K562 (cell line): ENCODE measurements around the gene SLC4A2. TPM values are rescaled to one million over a fixed set of nuclear protein-coding genes. Genes with fewer than 3 reads are reported as not detected.
A peak's percentile ranks its signal among the peaks of the same experiment; 100 is the strongest.

ENCODE experiments used
- ATAC-seq: fragments of 200-7000 bp; cut with Tn5 transposase; 3 replicates; pipeline ENCODE4 v1.9.1; 2020; ENCODE audit warnings: moderate library complexity
- BruUV-seq: library from RNA; stranded (reverse); fragments of 400-500 nt; replicated peaks from 2 replicates; lab custom pipeline; 2021; lab: Mats Ljungman, UMichigan
- CTCF ChIA-PET: fragments of 300-600 bp; formaldehyde crosslinking; extraction: SDS; loops from one replicate; lab custom pipeline; 2021; ENCODE audit warnings: low intra/inter-chr PET ratio; lab: Yijun Ruan, JAX
- POLR2A ChIA-PET: fragments of 300-600, 350-650 bp; sonication (Branson Sonifier 250); formaldehyde crosslinking; extraction: SDS; loops from one replicate; lab custom pipeline; 2021; ENCODE audit warnings: antibody characterized with exemption, inconsistent platforms; lab: Yijun Ruan, JAX
- DNase-seq, 4 experiments: peaks; one replicate each; pipeline versions ENCODE4 v3.0.0 to v3.0.0-alpha.2; 2011 to 2018; ENCODE audit warnings: low spot score in 3 of 4, mixed read lengths in 3 of 4; ENCODE audit errors: extremely low read depth in 1 of 4
- FAIRE-seq: peaks from 2 replicates; lab custom pipeline; 2011; peaks lifted over from hg19 to GRCh38; lab: Jason Lieb, UNC
- H2AFZ ChIP-seq: 2 replicates; pipeline ENCODE4 v1.6.0; 2011; ENCODE audit warnings: low read depth, low read length, control low read depth, inconsistent platforms
- H3K27ac ChIP-seq: fragments of 200-600 bp; 3 replicates; pipeline ENCODE4 v1.8.0; 2011; ENCODE audit warnings: low read depth, mild to moderate bottlenecking, control low read depth, inconsistent platforms, low read length, moderate library complexity, mixed read lengths; ENCODE audit errors: extremely low read depth
- H3K27me3 ChIP-seq, 2 experiments: fragments of 300-600 bp in 1 of 2; 2 replicates in 1 of 2; 3 replicates in 1 of 2; pipeline versions ENCODE4 v1.6.0 to v1.8.0; 2011; ENCODE audit warnings: inconsistent platforms in 2 of 2, low read length in 2 of 2, mild to moderate bottlenecking in 1 of 2, mixed read lengths in 1 of 2, moderate library complexity in 1 of 2; ENCODE audit not compliant: control insufficient read depth in 2 of 2, insufficient read depth in 2 of 2
- H3K36me3 ChIP-seq: fragments of 300-600 bp; 3 replicates; pipeline ENCODE4 v1.8.0; 2011; ENCODE audit warnings: mild to moderate bottlenecking, low read length, inconsistent platforms; ENCODE audit not compliant: control insufficient read depth, insufficient read depth
- H3K4me1 ChIP-seq, 2 experiments: fragments of 200-600 bp in 1 of 2; replicated peaks in 1 of 2; 2 replicates in 1 of 2; 3 replicates in 1 of 2; pipeline versions ENCODE4 v1.5.1 to v1.8.0; 2011; ENCODE audit warnings: inconsistent platforms in 2 of 2, low read length in 2 of 2, mild to moderate bottlenecking in 1 of 2, mixed read lengths in 1 of 2, moderate library complexity in 1 of 2; ENCODE audit not compliant: control insufficient read depth in 2 of 2, insufficient read depth in 2 of 2
- H3K4me2 ChIP-seq: 2 replicates; pipeline ENCODE4 v1.6.1; 2011; ENCODE audit warnings: low read length, control low read depth, inconsistent platforms, mixed read lengths; ENCODE audit not compliant: insufficient read depth
- H3K4me3 ChIP-seq: fragments of 200-600 bp; sonication (generic), shearing (Covaris generic); 2 replicates; pipeline ENCODE4 v1.5.1; 2016; ENCODE audit warnings: control low read depth, inconsistent platforms
- H3K79me2 ChIP-seq: fragments of 200-600 bp; 3 replicates; pipeline ENCODE4 v1.8.0; 2011; ENCODE audit warnings: low read length, inconsistent platforms; ENCODE audit not compliant: control insufficient read depth, insufficient read depth
- H3K9ac ChIP-seq, 2 experiments: 2 replicates each; pipeline versions ENCODE4 v1.6.0 to v1.6.1; 2011; ENCODE audit warnings: low read depth in 2 of 2, low read length in 2 of 2, control low read depth in 1 of 2, inconsistent platforms in 1 of 2, mild to moderate bottlenecking in 1 of 2, mixed read lengths in 1 of 2; ENCODE audit not compliant: insufficient read depth in 1 of 2
- H3K9me1 ChIP-seq: one replicate; pipeline ENCODE4 v1.6.0; 2011; ENCODE audit warnings: inconsistent platforms, mild to moderate bottlenecking, low read length, moderate library complexity; ENCODE audit not compliant: control insufficient read depth, insufficient read depth
- H3K9me3 ChIP-seq: replicated peaks from 2 replicates; pipeline ENCODE4 v1.5.1; 2011; ENCODE audit warnings: low read depth, low read length, inconsistent platforms; ENCODE audit not compliant: control insufficient read depth, insufficient read depth
- H4K20me1 ChIP-seq: replicated peaks from 2 replicates; pipeline ENCODE4 v1.6.1; 2011; ENCODE audit warnings: low read length, inconsistent platforms, mixed read lengths; ENCODE audit not compliant: control insufficient read depth, insufficient read depth
- CC2D1A ChIP-seq: fragments of 450-650 bp; IDR thresholded peaks from 2 replicates; pipeline ENCODE4 v1.6.1; 2017; ENCODE audit warnings: mild to moderate bottlenecking
- CEBPB ChIP-seq: fragments of 450-650 bp; IDR thresholded peaks from 2 replicates; pipeline ENCODE4 v1.6.1; 2016; ENCODE audit warnings: missing genetic modification characterization, missing compliant biosample characterization
- ETV1 ChIP-seq: fragments of 450-650 bp; conservative IDR thresholded peaks from 2 replicates; pipeline ENCODE4 v1.6.1; 2016; ENCODE audit warnings: missing genetic modification characterization, control low read depth, low read depth, missing compliant biosample characterization
- SMAD4 ChIP-seq: fragments of 250-450 bp; sonication (Bioruptor Pico); conservative IDR thresholded peaks from 2 replicates; pipeline ENCODE4 v1.8.0; 2021; ENCODE audit warnings: inconsistent platforms, mild to moderate bottlenecking, moderate library complexity
- SMC3 ChIP-seq: conservative IDR thresholded peaks from 2 replicates; pipeline ENCODE4 v1.6.1; 2011; ENCODE audit warnings: low read depth, low read length, improper control_type of control experiment; ENCODE audit not compliant: insufficient read depth
- SREBF2 ChIP-seq: sonication (generic); formaldehyde crosslinking; IDR thresholded peaks from 2 replicates; pipeline ENCODE4 v1.4.0; 2020; ENCODE audit warnings: mild to moderate bottlenecking, missing genetic modification reagents
- TAL1 ChIP-seq: fragments of 450-650 bp; IDR thresholded peaks from 2 replicates; pipeline ENCODE4 v1.6.1; 2016; ENCODE audit warnings: mild to moderate bottlenecking
- ZNF766 ChIP-seq: fragments of 200-800 bp; sonication (Bioruptor generic); conservative IDR thresholded peaks from 2 replicates; pipeline ENCODE4 v1.6.1; 2016; ENCODE audit warnings: missing genetic modification characterization, missing compliant biosample characterization
- whole genome bisulfite sequencing: fragments of 100-300 bp; shearing (Covaris generic); methylation state at CpG from one replicate; pipeline ENCODE4 v1.1.6; 2016; ENCODE audit warnings: low coverage, mixed read lengths; ENCODE audit not compliant: insufficient coverage; ENCODE audit errors: missing lambda C conversion rate; 5-methylcytosine and 5-hydroxymethylcytosine counted together
- in situ Hi-C: fragments of 300-500 bp; cut with MboI; formaldehyde crosslinking; loops from 4 replicates; pipeline ENCODE4 v1.15.0; 2018; ENCODE audit warnings: inconsistent platforms, mixed read lengths
- intact Hi-C: fragments of 100-400 bp; cut with micrococcal nuclease; formaldehyde crosslinking; loops from 2 replicates; pipeline ENCODE4 v1.14.2; 2022
- polyA plus RNA-seq, 8 experiments: library from polyadenylated mRNA; depleted of rRNA in 4 of 8; stranded (reverse) in 5 of 8; unstranded in 3 of 8; fragments of >200 nt; fragmentation: Nextera tagmentation in 2 of 8; fragmentation: Illumina TruSeq in 1 of 8; extraction: Ambion mirVana in 2 of 8; extraction: Trizol in 1 of 8; gene quantifications; 2 replicates each; pipeline versions ENCODE4 v1.2.1 to v1.2.3, GENCODE V29; 2011 to 2014; ENCODE audit warnings: inconsistent platforms in 1 of 8, missing spikeins in 1 of 8
- total RNA-seq, 7 experiments: library from RNA; depleted of rRNA in 6 of 7; stranded (reverse); fragments of >200 nt in 6 of 7; fragmentation: Illumina TruSeq in 2 of 7; extraction: Trizol in 2 of 7; gene quantifications; 2 replicates each; pipeline versions ENCODE4 v1.2.1 to v1.2.3, GENCODE V29; 2011 to 2021; ENCODE audit warnings: low replicate concordance in 1 of 7
- TF ChIP-seq, protein P1 (sequence below): IDR thresholded peaks from 3 replicates; pipeline ENCODE4 v1.6.1; 2011; ENCODE audit warnings: borderline replicate concordance, mild to moderate bottlenecking; ENCODE audit not compliant: insufficient read length, insufficient read depth
- TF ChIP-seq, protein P2 (sequence below), 2 experiments: fragments of 450-650 bp; formaldehyde crosslinking in 1 of 2; IDR thresholded peaks; 2 replicates each; pipeline versions ENCODE4 v1.4.0 to v1.6.1; 2014 to 2020; ENCODE audit warnings: mild to moderate bottlenecking in 2 of 2, borderline replicate concordance in 1 of 2, low read depth in 1 of 2

Gene SLC4A2
- total and polyA plus RNA-seq, 9 of the 15 experiments (the other 6 are each of a cell fraction or from before 2014, with no cell fraction given): 11.4 to 375 (median 130) TPM

DNA sequence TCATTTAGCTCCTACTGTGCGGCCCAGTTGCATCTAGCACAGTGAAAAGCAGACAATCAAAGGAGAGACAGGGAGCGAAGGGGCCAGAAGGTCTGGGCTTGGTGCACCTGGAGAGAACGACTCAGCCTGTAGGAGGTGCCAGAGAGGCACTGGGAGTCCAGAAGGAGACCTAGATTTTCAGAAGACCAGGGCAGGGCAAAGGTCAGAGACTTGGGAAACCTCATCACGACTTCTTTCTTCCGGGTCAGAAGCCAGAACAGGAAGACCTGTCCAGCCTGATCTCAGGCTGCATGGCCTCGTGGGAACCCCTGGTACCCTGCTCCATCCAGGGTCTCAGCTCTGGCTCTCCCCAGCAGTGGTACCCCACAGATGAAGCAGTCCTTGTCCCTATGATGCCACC, 32.0 kb downstream of the SLC4A2 start:
- no peaks in the 10 kb centered on the region for H3K27me3 ChIP-seq
- POLR2A ChIA-PET: interaction anchor here (4.4 kb wide), 1 partner anchor 13 kb away, joined by 31 read pairs; no protein-coding TSS in a partner anchor
- in situ Hi-C loops (no loop called here), intact Hi-C loops (loop anchor here (2.0 to 10.0 kb wide), 2 partner anchors 17 to 307 kb away; no protein-coding TSS in a partner anchor)
- CTCF ChIA-PET: interaction anchor here (2.2 kb wide), 1 partner anchor 20 kb away, joined by 7 read pairs; no protein-coding TSS in a partner anchor
- H4K20me1 ChIP-seq: peaks cover 60% of the 10 kb centered on the region
- DNase-seq: peak; percentile 74 to 89 (median 78)
- peak; percentile 71 for ATAC-seq
- no peak overlapping the region for H3K4me2 ChIP-seq
- H3K4me1 ChIP-seq: peaks cover 21 to 54% of the 10 kb centered on the region in 2 experiments
- no peak overlapping the region for H3K4me3 ChIP-seq
- no peaks in the 10 kb centered on the region for H3K9me3 ChIP-seq
- no peak overlapping the region for H2AFZ ChIP-seq
- peak; percentile 92 for FAIRE-seq
- no peak overlapping the region for H3K27ac ChIP-seq
- peaks cover 95% of the 10 kb centered on the region for H3K79me2 ChIP-seq
- 0 out of 4 replicates have a peak overlapping the region, but pooled peaks of 1 of the 2 experiments have one; percentile 3 for H3K9ac ChIP-seq
- WGBS: 38% methylated on average over 6 of the region's 6 CpGs
- BruUV-seq: no TSS peak
- H3K9me1 ChIP-seq: peaks cover 9% of the 10 kb centered on the region
- peaks cover 81% of the 10 kb centered on the region; the same call in 2 of the 3 replicates for H3K36me3 ChIP-seq
- TF ChIP-seq SMC3 (0 out of 2 replicates have a peak, but pooled peaks have one; percentile 38), ETV1 (tag) (peak; percentile 67), SREBF2 (0 out of 2 replicates have a peak, but pooled peaks have one; percentile 56), CC2D1A (no peak), ZNF766 (CRISPR knock-in tag) (peak; percentile 84), TAL1 (peak; percentile 12; the same call in 1 of the 2 replicates), SMAD4 (peak; percentile 50; the same call in 1 of the 2 replicates), CEBPB (peak; percentile 54)
- TF ChIP-seq, protein P1, sequence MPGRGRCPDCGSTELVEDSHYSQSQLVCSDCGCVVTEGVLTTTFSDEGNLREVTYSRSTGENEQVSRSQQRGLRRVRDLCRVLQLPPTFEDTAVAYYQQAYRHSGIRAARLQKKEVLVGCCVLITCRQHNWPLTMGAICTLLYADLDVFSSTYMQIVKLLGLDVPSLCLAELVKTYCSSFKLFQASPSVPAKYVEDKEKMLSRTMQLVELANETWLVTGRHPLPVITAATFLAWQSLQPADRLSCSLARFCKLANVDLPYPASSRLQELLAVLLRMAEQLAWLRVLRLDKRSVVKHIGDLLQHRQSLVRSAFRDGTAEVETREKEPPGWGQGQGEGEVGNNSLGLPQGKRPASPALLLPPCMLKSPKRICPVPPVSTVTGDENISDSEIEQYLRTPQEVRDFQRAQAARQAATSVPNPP: no peak
- TF ChIP-seq, protein P2, sequence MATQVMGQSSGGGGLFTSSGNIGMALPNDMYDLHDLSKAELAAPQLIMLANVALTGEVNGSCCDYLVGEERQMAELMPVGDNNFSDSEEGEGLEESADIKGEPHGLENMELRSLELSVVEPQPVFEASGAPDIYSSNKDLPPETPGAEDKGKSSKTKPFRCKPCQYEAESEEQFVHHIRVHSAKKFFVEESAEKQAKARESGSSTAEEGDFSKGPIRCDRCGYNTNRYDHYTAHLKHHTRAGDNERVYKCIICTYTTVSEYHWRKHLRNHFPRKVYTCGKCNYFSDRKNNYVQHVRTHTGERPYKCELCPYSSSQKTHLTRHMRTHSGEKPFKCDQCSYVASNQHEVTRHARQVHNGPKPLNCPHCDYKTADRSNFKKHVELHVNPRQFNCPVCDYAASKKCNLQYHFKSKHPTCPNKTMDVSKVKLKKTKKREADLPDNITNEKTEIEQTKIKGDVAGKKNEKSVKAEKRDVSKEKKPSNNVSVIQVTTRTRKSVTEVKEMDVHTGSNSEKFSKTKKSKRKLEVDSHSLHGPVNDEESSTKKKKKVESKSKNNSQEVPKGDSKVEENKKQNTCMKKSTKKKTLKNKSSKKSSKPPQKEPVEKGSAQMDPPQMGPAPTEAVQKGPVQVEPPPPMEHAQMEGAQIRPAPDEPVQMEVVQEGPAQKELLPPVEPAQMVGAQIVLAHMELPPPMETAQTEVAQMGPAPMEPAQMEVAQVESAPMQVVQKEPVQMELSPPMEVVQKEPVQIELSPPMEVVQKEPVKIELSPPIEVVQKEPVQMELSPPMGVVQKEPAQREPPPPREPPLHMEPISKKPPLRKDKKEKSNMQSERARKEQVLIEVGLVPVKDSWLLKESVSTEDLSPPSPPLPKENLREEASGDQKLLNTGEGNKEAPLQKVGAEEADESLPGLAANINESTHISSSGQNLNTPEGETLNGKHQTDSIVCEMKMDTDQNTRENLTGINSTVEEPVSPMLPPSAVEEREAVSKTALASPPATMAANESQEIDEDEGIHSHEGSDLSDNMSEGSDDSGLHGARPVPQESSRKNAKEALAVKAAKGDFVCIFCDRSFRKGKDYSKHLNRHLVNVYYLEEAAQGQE (IDR thresholded peaks at IDR 0.05; ENCODE audit: borderline replicate concordance): peak; percentile 41; the same call in 1 of the 2 replicates
- TF ChIP-seq, protein P2 (CRISPR knock-in tag; IDR thresholded peaks at IDR 0.05; ENCODE audit: low read depth): no peak
